GM12873 (cell line): Measurements from ENCODE around the gene RHCE.

Experiments
- CTCF ChIP-seq: IDR thresholded peaks from 2 replicates; pipeline ENCODE4 v1.5.1; 2012; ENCODE audit warnings: low read depth, mild to moderate bottlenecking, moderate library complexity, low read length, control low read depth; ENCODE audit not compliant: insufficient read depth; ENCODE audit errors: missing control alignments

The RHCE gene

GRCh38 chr1:25443030-25443699 lies 22.5 kb upstream of the RHCE start:
- no peak for TF ChIP-seq CTCF

- TF ChIP-seq CTCF: no peak
Observed at GRCh38 chr1:25442178-25442577, 21.6 kb upstream of the RHCE start.

- TF ChIP-seq CTCF: no peak
Observed at GRCh38 chr1:25439287-25439686, 18.7 kb upstream of the RHCE start.

- no peak for TF ChIP-seq CTCF
Observed at GRCh38 chr1:25437672-25438071, 17.0 kb upstream of the RHCE start.

GRCh38 chr1:25435397-25436108 lies 14.9 kb upstream of the RHCE start:
- no peak for TF ChIP-seq CTCF

- TF ChIP-seq CTCF: no peak
Observed at GRCh38 chr1:25433389-25434186, 13.0 kb upstream of the RHCE start.

- no peak for TF ChIP-seq CTCF
Observed at GRCh38 chr1:25432749-25433388, 12.2 kb upstream of the RHCE start.
